A549 (cell line): Measurements from ENCODE around the gene CRYZL1. TPM values are rescaled to one million over a fixed set of nuclear protein-coding genes. Genes with fewer than 3 reads are reported as not detected.
"Not testable (repeated sequence)": the region's sequence is repeated elsewhere in the genome, so short reads cannot be mapped to it uniquely, and the experiment has no call there.

Source experiments
- ATAC-seq, 2 experiments: fragments of 200-7000 bp in 1 of 2; fragments of >200 bp in 1 of 2; cut with Nextera tagmentation in 1 of 2; cut with Tn5 transposase in 1 of 2; 3 replicates each; pipeline versions ENCODE4 v1.8.0 to v1.9.1; 2018 to 2020; ENCODE audit warnings: mild to moderate bottlenecking in 1 of 2, moderate library complexity in 1 of 2
- CTCF ChIA-PET: fragments of 300-600 bp; sonication (Branson Sonifier 250); formaldehyde crosslinking; extraction: SDS; loops from one replicate; lab custom pipeline; 2021; ENCODE audit warnings: antibody characterized with exemption, inconsistent platforms; lab: Yijun Ruan, JAX
- POLR2A ChIA-PET: fragments of 350-600 bp; formaldehyde crosslinking; extraction: SDS; loops from one replicate; lab custom pipeline; 2021; ENCODE audit warnings: antibody characterized with exemption, inconsistent platforms; lab: Yijun Ruan, JAX
- DNase-seq, 2 experiments: peaks; one replicate each; pipeline versions ENCODE4 v3.0.0 to v3.0.0-alpha.2; 2011 to 2016; ENCODE audit warnings: low read depth in 1 of 2, low spot score in 1 of 2
- FAIRE-seq: peaks from 2 replicates; lab custom pipeline; 2011; peaks lifted over from hg19 to GRCh38; lab: Jason Lieb, UNC
- H3K27ac ChIP-seq, 2 experiments: fragments of >200 bp; sonication (Bioruptor Twin); formaldehyde crosslinking; 3 replicates each; pipeline ENCODE4 v1.5.1; 2016 to 2017
- H3K4me1 ChIP-seq: fragments of >200 bp; sonication (Bioruptor Twin); formaldehyde crosslinking; 3 replicates; pipeline ENCODE4 v1.6.1; 2016
- H3K4me2 ChIP-seq: fragments of >200 bp; sonication (Bioruptor Twin); formaldehyde crosslinking; 3 replicates; pipeline ENCODE4 v1.6.1; 2016
- H3K4me3 ChIP-seq: fragments of >200 bp; sonication (Bioruptor Twin); formaldehyde crosslinking; 3 replicates; pipeline ENCODE4 v1.5.1; 2016
- H3K9me3 ChIP-seq: fragments of >200 bp; sonication (Bioruptor Twin); formaldehyde crosslinking; 3 replicates; pipeline ENCODE4 v1.6.1; 2016
- CBX2 ChIP-seq: fragments of 200-600 bp; sonication (generic); IDR thresholded peaks from 2 replicates; pipeline ENCODE4 v1.6.1; 2016; ENCODE audit warnings: low read depth, mild to moderate bottlenecking, borderline replicate concordance
- CBX8 ChIP-seq: fragments of 200-600 bp; sonication (generic); IDR thresholded peaks from 2 replicates; pipeline ENCODE4 v1.6.1; 2016
- CHD2 ChIP-seq: fragments of 150-350 bp; IDR thresholded peaks from 2 replicates; pipeline ENCODE4 v1.6.1; 2014; ENCODE audit warnings: low read length; ENCODE audit not compliant: partially characterized antibody
- FOSB ChIP-seq: fragments of 250-450 bp; sonication (Bioruptor Pico); IDR thresholded peaks from 2 replicates; pipeline ENCODE4 v1.5.0; 2020; ENCODE audit warnings: mild to moderate bottlenecking, moderate library complexity
- GATA3 ChIP-seq: IDR thresholded peaks from 2 replicates; pipeline ENCODE4 v1.6.1; 2012; ENCODE audit warnings: borderline replicate concordance
- HOXA7 ChIP-seq: fragments of 250-450 bp; sonication (Bioruptor Pico); IDR thresholded peaks from 2 replicates; pipeline ENCODE4 v1.5.0; 2020; ENCODE audit warnings: mild to moderate bottlenecking, moderate library complexity
- HOXB13 ChIP-seq: fragments of 250-450 bp; sonication (Bioruptor Pico); IDR thresholded peaks from 2 replicates; pipeline ENCODE4 v1.5.0; 2020; ENCODE audit warnings: low read depth, mild to moderate bottlenecking, moderate library complexity
- JUNB ChIP-seq: fragments of >200 bp; sonication (Bioruptor Twin); formaldehyde crosslinking; IDR thresholded peaks from 2 replicates; pipeline ENCODE4 v1.6.1; 2016
- KDM1A ChIP-seq: fragments of 200-600 bp; sonication (generic); IDR thresholded peaks from 2 replicates; pipeline ENCODE4 v1.6.1; 2016; ENCODE audit warnings: low read depth, mild to moderate bottlenecking
- MAZ ChIP-seq: fragments of 150-350 bp; IDR thresholded peaks from 2 replicates; pipeline ENCODE4 v1.6.1; 2014; ENCODE audit warnings: antibody characterized with exemption, low read depth, low read length, borderline replicate concordance
- MYC ChIP-seq: IDR thresholded peaks from 2 replicates; pipeline ENCODE4 v1.6.1; 2012; ENCODE audit warnings: mild to moderate bottlenecking, inconsistent platforms, low read length, improper control_type of control experiment, borderline replicate concordance
- NPAS2 ChIP-seq: fragments of 250-450 bp; sonication (Bioruptor Pico); IDR thresholded peaks from 2 replicates; pipeline ENCODE4 v1.8.0; 2022; ENCODE audit warnings: mild to moderate bottlenecking, moderate library complexity, borderline replicate concordance
- NR3C1 ChIP-seq: fragments of >200 bp; sonication (Bioruptor Twin); formaldehyde crosslinking; IDR thresholded peaks from 3 replicates; pipeline ENCODE4 v1.6.1; 2017
- RAD21 ChIP-seq, 2 experiments: fragments of >200 bp in 1 of 2; sonication (Bioruptor Twin) in 1 of 2; formaldehyde crosslinking in 1 of 2; IDR thresholded peaks in 1 of 2; conservative IDR thresholded peaks in 1 of 2; 2 replicates in 1 of 2; 3 replicates in 1 of 2; pipeline ENCODE4 v1.6.1; 2012 to 2018; ENCODE audit warnings: inconsistent platforms in 1 of 2
- RCOR1 ChIP-seq: fragments of 150-350 bp; IDR thresholded peaks from 2 replicates; pipeline ENCODE4 v1.6.1; 2014; ENCODE audit warnings: antibody characterized with exemption, low read length, low read depth
- RFX5 ChIP-seq: fragments of 450-650 bp; IDR thresholded peaks from 2 replicates; pipeline ENCODE4 v1.7.1; 2014; ENCODE audit warnings: antibody characterized with exemption, mild to moderate bottlenecking, moderate library complexity
- SREBF2 ChIP-seq: fragments of 450-650 bp; IDR thresholded peaks from 2 replicates; pipeline ENCODE4 v1.6.1; 2014; ENCODE audit warnings: mild to moderate bottlenecking, moderate library complexity
- TP53 ChIP-seq: fragments of 250-450 bp; sonication (Bioruptor Pico); IDR thresholded peaks from 2 replicates; pipeline ENCODE4 v1.5.0; 2021; ENCODE audit warnings: mild to moderate bottlenecking, moderate library complexity
- USF2 ChIP-seq: fragments of 450-650 bp; IDR thresholded peaks from 2 replicates; pipeline ENCODE4 v1.6.1; 2014; ENCODE audit warnings: antibody characterized with exemption
- ZNF302 ChIP-seq: fragments of 250-450 bp; sonication (Bioruptor Pico); IDR thresholded peaks from 2 replicates; pipeline ENCODE4 v1.9.0; 2021; ENCODE audit warnings: inconsistent platforms, mild to moderate bottlenecking, moderate library complexity
- ZSCAN20 ChIP-seq: fragments of 250-450 bp; sonication (Bioruptor Pico); IDR thresholded peaks from 2 replicates; pipeline ENCODE4 v1.8.0; 2022; ENCODE audit warnings: mild to moderate bottlenecking, moderate library complexity
- WGBS: methylation state at CpG from one replicate; pipeline ENCODE4 v1.1.6; 2017; ENCODE audit errors: missing lambda C conversion rate; 5-methylcytosine and 5-hydroxymethylcytosine counted together
- polyA plus RNA-seq, 4 experiments: library from polyadenylated mRNA; depleted of rRNA in 3 of 4; stranded (reverse); fragments of >200 nt; fragmentation: RNase III in 1 of 4; extraction: RNeasy Plus Mini Kit Qiagen cat#74134 plus additional on column Dnase treatment in 1 of 4; gene quantifications; 2 replicates in 3 of 4; 3 replicates in 1 of 4; pipeline ENCODE4 v1.2.3, GENCODE V29; 2011 to 2017
- TF ChIP-seq, protein P1 (sequence below): fragments of 200-600 bp; sonication (generic); IDR thresholded peaks from 2 replicates; pipeline ENCODE4 v1.6.1; 2016; ENCODE audit warnings: antibody characterized with exemption, mild to moderate bottlenecking, moderate library complexity
- TF ChIP-seq, protein P2 (sequence below): fragments of 250-450 bp; sonication (Bioruptor Pico); IDR thresholded peaks from 2 replicates; pipeline ENCODE4 v1.5.0; 2020; ENCODE audit warnings: low read depth, mild to moderate bottlenecking, moderate library complexity
- TF ChIP-seq, protein P3 (sequence below): fragments of >200 bp; sonication (Bioruptor Twin); formaldehyde crosslinking; IDR thresholded peaks from 2 replicates; pipeline ENCODE4 v1.6.1; 2016
- TF ChIP-seq, protein P4 (sequence below): IDR thresholded peaks from 2 replicates; pipeline ENCODE4 v1.6.1; 2012
- TF ChIP-seq, protein P5 (sequence below): IDR thresholded peaks from 2 replicates; pipeline ENCODE4 v1.6.1; 2012

The CRYZL1 gene
- polyA plus RNA-seq, 2 of the 4 experiments (the other 2 are of a cell fraction): 15.2 to 38.9 TPM

GRCh38 chr21:33680870-33681269 is 39.3 kb upstream of the CRYZL1 start (continued):
- TF ChIP-seq, protein P1, sequence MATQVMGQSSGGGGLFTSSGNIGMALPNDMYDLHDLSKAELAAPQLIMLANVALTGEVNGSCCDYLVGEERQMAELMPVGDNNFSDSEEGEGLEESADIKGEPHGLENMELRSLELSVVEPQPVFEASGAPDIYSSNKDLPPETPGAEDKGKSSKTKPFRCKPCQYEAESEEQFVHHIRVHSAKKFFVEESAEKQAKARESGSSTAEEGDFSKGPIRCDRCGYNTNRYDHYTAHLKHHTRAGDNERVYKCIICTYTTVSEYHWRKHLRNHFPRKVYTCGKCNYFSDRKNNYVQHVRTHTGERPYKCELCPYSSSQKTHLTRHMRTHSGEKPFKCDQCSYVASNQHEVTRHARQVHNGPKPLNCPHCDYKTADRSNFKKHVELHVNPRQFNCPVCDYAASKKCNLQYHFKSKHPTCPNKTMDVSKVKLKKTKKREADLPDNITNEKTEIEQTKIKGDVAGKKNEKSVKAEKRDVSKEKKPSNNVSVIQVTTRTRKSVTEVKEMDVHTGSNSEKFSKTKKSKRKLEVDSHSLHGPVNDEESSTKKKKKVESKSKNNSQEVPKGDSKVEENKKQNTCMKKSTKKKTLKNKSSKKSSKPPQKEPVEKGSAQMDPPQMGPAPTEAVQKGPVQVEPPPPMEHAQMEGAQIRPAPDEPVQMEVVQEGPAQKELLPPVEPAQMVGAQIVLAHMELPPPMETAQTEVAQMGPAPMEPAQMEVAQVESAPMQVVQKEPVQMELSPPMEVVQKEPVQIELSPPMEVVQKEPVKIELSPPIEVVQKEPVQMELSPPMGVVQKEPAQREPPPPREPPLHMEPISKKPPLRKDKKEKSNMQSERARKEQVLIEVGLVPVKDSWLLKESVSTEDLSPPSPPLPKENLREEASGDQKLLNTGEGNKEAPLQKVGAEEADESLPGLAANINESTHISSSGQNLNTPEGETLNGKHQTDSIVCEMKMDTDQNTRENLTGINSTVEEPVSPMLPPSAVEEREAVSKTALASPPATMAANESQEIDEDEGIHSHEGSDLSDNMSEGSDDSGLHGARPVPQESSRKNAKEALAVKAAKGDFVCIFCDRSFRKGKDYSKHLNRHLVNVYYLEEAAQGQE: no peak
- no peak for TF ChIP-seq GATA3
- TF ChIP-seq CHD2: no peak
- no peak for TF ChIP-seq FOSB (CRISPR knock-in tag)
- no peak for TF ChIP-seq TP53 (CRISPR knock-in tag)
- TF ChIP-seq, protein P2, sequence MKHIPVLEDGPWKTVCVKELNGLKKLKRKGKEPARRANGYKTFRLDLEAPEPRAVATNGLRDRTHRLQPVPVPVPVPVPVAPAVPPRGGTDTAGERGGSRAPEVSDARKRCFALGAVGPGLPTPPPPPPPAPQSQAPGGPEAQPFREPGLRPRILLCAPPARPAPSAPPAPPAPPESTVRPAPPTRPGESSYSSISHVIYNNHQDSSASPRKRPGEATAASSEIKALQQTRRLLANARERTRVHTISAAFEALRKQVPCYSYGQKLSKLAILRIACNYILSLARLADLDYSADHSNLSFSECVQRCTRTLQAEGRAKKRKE (CRISPR knock-in tag): no peak
- TF ChIP-seq RCOR1: no peak
- TF ChIP-seq CBX8: no peak
- TF ChIP-seq MYC: no peak
- TF ChIP-seq MAZ: no peak

GRCh38 chr21:33677450-33677849 is 35.9 kb upstream of the CRYZL1 start:
- H3K4me2 ChIP-seq: no peak overlapping the region
- ATAC-seq: no peak
- CTCF ChIA-PET: no interaction called here
- no peak overlapping the region for H3K27ac ChIP-seq
- peaks cover 14% of the 10 kb centered on the region for H3K4me1 ChIP-seq
- H3K4me3 ChIP-seq: no peak overlapping the region
- POLR2A ChIA-PET: no interaction called here
- TF ChIP-seq HOXA7 (CRISPR knock-in tag) (no peak), ZSCAN20 (CRISPR knock-in tag) (no peak), RFX5 (no peak), RCOR1 (no peak), HOXB13 (CRISPR knock-in tag) (no peak), JUNB (no peak), ZNF302 (no peak), NR3C1 (no peak), CHD2 (no peak), USF2 (no peak), RAD21 (conservative IDR thresholded peaks at IDR 0.05 in 1 of 2, IDR thresholded peaks at IDR 0.05 in 1 of 2) (no peak), SREBF2 (no peak), CBX2 (no peak), MYC (no peak), KDM1A (no peak), NPAS2 (CRISPR knock-in tag) (no peak)
- TF ChIP-seq, protein P1: no peak
- TF ChIP-seq, protein P3, sequence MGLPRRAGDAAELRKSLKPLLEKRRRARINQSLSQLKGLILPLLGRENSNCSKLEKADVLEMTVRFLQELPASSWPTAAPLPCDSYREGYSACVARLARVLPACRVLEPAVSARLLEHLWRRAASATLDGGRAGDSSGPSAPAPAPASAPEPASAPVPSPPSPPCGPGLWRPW: no peak
- TF ChIP-seq, protein P4, sequence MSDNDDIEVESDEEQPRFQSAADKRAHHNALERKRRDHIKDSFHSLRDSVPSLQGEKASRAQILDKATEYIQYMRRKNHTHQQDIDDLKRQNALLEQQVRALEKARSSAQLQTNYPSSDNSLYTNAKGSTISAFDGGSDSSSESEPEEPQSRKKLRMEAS: no peak
- TF ChIP-seq, protein P5, sequence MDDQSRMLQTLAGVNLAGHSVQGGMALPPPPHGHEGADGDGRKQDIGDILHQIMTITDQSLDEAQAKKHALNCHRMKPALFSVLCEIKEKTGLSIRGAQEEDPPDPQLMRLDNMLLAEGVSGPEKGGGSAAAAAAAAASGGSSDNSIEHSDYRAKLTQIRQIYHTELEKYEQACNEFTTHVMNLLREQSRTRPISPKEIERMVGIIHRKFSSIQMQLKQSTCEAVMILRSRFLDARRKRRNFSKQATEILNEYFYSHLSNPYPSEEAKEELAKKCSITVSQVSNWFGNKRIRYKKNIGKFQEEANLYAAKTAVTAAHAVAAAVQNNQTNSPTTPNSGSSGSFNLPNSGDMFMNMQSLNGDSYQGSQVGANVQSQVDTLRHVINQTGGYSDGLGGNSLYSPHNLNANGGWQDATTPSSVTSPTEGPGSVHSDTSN: no peak
- 95% methylated on average over 9 of the region's 9 CpGs for WGBS
- no peaks in the 10 kb centered on the region for H3K9me3 ChIP-seq
- no peak for DNase-seq
- no peak for FAIRE-seq

DNA sequence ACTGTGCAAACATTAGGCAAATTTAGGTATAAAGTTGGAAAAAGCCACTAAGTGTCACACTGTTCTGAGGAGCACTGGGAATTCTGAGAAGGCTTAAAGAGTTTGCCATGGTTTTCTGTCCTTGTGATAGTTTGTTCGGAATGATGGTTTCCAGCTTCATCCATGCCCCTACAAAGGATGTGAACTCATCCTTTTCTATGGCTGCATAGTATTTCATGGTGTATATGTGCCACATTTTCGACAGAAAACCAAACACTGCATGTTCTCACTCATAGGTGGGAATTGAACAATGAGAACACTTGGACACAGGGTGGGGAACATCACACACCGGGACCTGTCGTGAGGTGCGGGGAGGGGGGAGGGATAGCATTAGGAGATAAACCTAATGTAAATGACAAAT is 35.1 kb upstream of the CRYZL1 start:
- H3K27ac ChIP-seq, H3K4me2 ChIP-seq, POLR2A ChIA-PET, ATAC-seq, FAIRE-seq, H3K9me3 ChIP-seq, DNase-seq, CTCF ChIA-PET, H3K4me3 ChIP-seq: not testable (repeated sequence)
- 85% methylated on average over 3 of the region's 5 CpGs for WGBS
- H3K4me1 ChIP-seq: peaks cover 14% of the 10 kb centered on the region; the same call in 2 of the 3 replicates
